NOMO-1 (cell line): ENCODE results near the gene GPC1.

Experiments
- DNase-seq, 2 experiments: peaks; one replicate each; lab custom pipeline; 2025; ENCODE audit not compliant: unreplicated experiment in 2 of 2; lab: John Stamatoyannopoulos, UW

GPC1 gene

GRCh38 chr2:240396623-240397541 lies 38.6 kb upstream of the GPC1 start:
- DNase-seq = no peak

- DNase-seq = no peak
These were observed 37.9 kb upstream of the GPC1 start for GRCh38 chr2:240397542-240397916.

- no peak for DNase-seq
These were observed 37.4 kb upstream of the GPC1 start for GRCh38 chr2:240397924-240398645.

GRCh38 chr2:240398661-240399267 lies 36.7 kb upstream of the GPC1 start:
- DNase-seq = no peak

GRCh38 chr2:240399419-240400324 lies 35.8 kb upstream of the GPC1 start:
- DNase-seq = no peak

GRCh38 chr2:240400371-240401161 lies 34.9 kb upstream of the GPC1 start:
- DNase-seq = no peak

GRCh38 chr2:240401308-240401707 lies 34.2 kb upstream of the GPC1 start:
- no peak for DNase-seq

GRCh38 chr2:240401781-240402551 lies 33.5 kb upstream of the GPC1 start:
- no peak for DNase-seq

GRCh38 chr2:240402566-240403272 lies 32.7 kb upstream of the GPC1 start:
- no peak for DNase-seq

- DNase-seq = no peak
These were observed 31.9 kb upstream of the GPC1 start for GRCh38 chr2:240403396-240404104.

- DNase-seq = no peak
These were observed 31.1 kb upstream of the GPC1 start for GRCh38 chr2:240404174-240404852.

GRCh38 chr2:240405133-240405532 lies 30.3 kb upstream of the GPC1 start:
- no peak for DNase-seq

- DNase-seq = no peak
These were observed 29.7 kb upstream of the GPC1 start for GRCh38 chr2:240405684-240406313.

- DNase-seq = no peak
These were observed 28.4 kb upstream of the GPC1 start for GRCh38 chr2:240407090-240407489.

- no peak for DNase-seq
These were observed 25.5 kb upstream of the GPC1 start for GRCh38 chr2:240410004-240410403.

- DNase-seq = no peak
These were observed 24.7 kb upstream of the GPC1 start for GRCh38 chr2:240410808-240411207.
